ENCODE results near the gene FOXK1.
"Not testable (repeated sequence)": the region's sequence is repeated elsewhere in the genome, so short reads cannot be mapped to it uniquely, and the experiment has no call there.

Gene FOXK1

GRCh38 chr7:4692055-4692454 is 10.0 kb downstream of the FOXK1 start:
- no peaks in the 10 kb centered on the region for H3K27me3 ChIP-seq (ENCODE audit: insufficient read depth, poor library complexity, severe bottlenecking)
- H3K27ac ChIP-seq (replicated peaks), result no peak overlapping the region
- no peak for DNase-seq (ENCODE audit: low read depth in 1 of 2, low spot score in 1 of 2)
- TF ChIP-seq GABPA (IDR thresholded peaks at IDR 0.05; ENCODE audit: low read depth), result no peak
- no peak for TF ChIP-seq REST (IDR thresholded peaks at IDR 0.05; ENCODE audit: insufficient replicate concordance, low read depth)
- TF ChIP-seq, protein P1, sequence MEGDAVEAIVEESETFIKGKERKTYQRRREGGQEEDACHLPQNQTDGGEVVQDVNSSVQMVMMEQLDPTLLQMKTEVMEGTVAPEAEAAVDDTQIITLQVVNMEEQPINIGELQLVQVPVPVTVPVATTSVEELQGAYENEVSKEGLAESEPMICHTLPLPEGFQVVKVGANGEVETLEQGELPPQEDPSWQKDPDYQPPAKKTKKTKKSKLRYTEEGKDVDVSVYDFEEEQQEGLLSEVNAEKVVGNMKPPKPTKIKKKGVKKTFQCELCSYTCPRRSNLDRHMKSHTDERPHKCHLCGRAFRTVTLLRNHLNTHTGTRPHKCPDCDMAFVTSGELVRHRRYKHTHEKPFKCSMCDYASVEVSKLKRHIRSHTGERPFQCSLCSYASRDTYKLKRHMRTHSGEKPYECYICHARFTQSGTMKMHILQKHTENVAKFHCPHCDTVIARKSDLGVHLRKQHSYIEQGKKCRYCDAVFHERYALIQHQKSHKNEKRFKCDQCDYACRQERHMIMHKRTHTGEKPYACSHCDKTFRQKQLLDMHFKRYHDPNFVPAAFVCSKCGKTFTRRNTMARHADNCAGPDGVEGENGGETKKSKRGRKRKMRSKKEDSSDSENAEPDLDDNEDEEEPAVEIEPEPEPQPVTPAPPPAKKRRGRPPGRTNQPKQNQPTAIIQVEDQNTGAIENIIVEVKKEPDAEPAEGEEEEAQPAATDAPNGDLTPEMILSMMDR (IDR thresholded peaks at IDR 0.05; ENCODE audit: insufficient read depth, low read length), result no peak
- no peak for TF ChIP-seq SPI1 (IDR thresholded peaks at IDR 0.05; ENCODE audit: borderline replicate concordance, low read depth)
- TF ChIP-seq POLR2AphosphoS5 (IDR thresholded peaks at IDR 0.05; ENCODE audit: low read depth), result no peak
- no peak overlapping the region for H3K4me3 ChIP-seq (replicated peaks; ENCODE audit: insufficient read depth, low read length)

GRCh38 chr7:4692622-4693021 is 10.5 kb downstream of the FOXK1 start:
- H3K4me3 ChIP-seq (replicated peaks; ENCODE audit: insufficient read depth, low read length); H3K27ac ChIP-seq (replicated peaks); DNase-seq (ENCODE audit: low read depth in 1 of 2, low spot score in 1 of 2); H3K27me3 ChIP-seq (ENCODE audit: insufficient read depth, poor library complexity, severe bottlenecking): not testable (repeated sequence)

- Histone ChIP-seq H3K27ac (replicated peaks) (no peak overlapping the region), H3K4me3 (replicated peaks; ENCODE audit: insufficient read depth, low read length) (no peak overlapping the region), H3K27me3 (ENCODE audit: insufficient read depth, poor library complexity, severe bottlenecking) (no peaks in the 10 kb centered on the region)
- no peak for DNase-seq (ENCODE audit: low read depth in 1 of 2, low spot score in 1 of 2)
- no peak for TF ChIP-seq GABPA (IDR thresholded peaks at IDR 0.05; ENCODE audit: low read depth)
- no peak for TF ChIP-seq SPI1 (IDR thresholded peaks at IDR 0.05; ENCODE audit: borderline replicate concordance, low read depth)
- TF ChIP-seq, protein P1 (IDR thresholded peaks at IDR 0.05; ENCODE audit: insufficient read depth, low read length), result no peak
- TF ChIP-seq POLR2AphosphoS5 (IDR thresholded peaks at IDR 0.05; ENCODE audit: low read depth), result no peak
- TF ChIP-seq REST (IDR thresholded peaks at IDR 0.05; ENCODE audit: insufficient replicate concordance, low read depth), result no peak
These were observed 11.1 kb downstream of the FOXK1 start for GRCh38 chr7:4693152-4693551.

DNA sequence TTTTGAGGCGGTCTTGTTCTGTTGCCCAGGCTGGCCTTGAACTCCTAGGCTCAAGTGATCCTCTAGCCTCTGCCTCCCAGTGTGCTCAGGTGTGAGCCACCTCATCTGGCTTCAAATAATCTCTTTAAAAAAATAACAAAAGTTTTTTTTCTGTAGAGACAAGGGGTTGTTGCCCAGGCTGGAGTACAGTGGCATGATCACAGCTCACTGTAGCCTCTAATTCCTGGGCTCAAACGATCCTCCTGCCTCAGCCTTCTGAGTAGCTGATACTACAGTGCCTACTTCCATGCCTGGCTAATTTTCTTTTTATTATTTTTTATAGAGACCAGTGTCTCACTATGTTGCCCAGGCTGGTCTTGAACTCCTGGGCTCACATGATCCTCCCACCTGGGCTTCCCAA is 11.7 kb downstream of the FOXK1 start:
- TF ChIP-seq GABPA (IDR thresholded peaks at IDR 0.05; ENCODE audit: low read depth), result no peak
- no peak for TF ChIP-seq SPI1 (IDR thresholded peaks at IDR 0.05; ENCODE audit: borderline replicate concordance, low read depth)
- TF ChIP-seq, protein P1 (IDR thresholded peaks at IDR 0.05; ENCODE audit: insufficient read depth, low read length), result no peak
- no peak for TF ChIP-seq POLR2AphosphoS5 (IDR thresholded peaks at IDR 0.05; ENCODE audit: low read depth)
- no peak for TF ChIP-seq REST (IDR thresholded peaks at IDR 0.05; ENCODE audit: insufficient replicate concordance, low read depth)
- no peak overlapping the region for H3K4me3 ChIP-seq (replicated peaks; ENCODE audit: insufficient read depth, low read length)
- no peaks in the 10 kb centered on the region for H3K27me3 ChIP-seq (ENCODE audit: insufficient read depth, poor library complexity, severe bottlenecking)
- no peak overlapping the region for H3K27ac ChIP-seq (replicated peaks)
- no peak for DNase-seq (ENCODE audit: low read depth in 1 of 2, low spot score in 1 of 2)
